Activated CD8-positive, alpha-beta T cell treated with anti-CD3 and anti-CD28 coated beads, Interleukin-2, amount 10 ng/mL, durations not matched to agents 7 days and 5 days (primary cell): ENCODE data around the gene GHITM. TPM values are rescaled to one million over a fixed set of nuclear protein-coding genes. Genes with fewer than 3 reads are reported as not detected.
"Not testable (repeated sequence)": the region's sequence is repeated elsewhere in the genome, so short reads cannot be mapped to it uniquely, and the experiment has no call there.

Experiments
- ATAC-seq: fragments of 150-1000 bp; cut with Tn5 transposase; one replicate; pipeline ENCODE4 v1.10.0; 2021; ENCODE audit warnings: moderate library complexity
- CTCF ChIA-PET: fragments of 350-600 bp; sonication (Branson Sonifier 250); formaldehyde crosslinking; loops from one replicate; lab custom pipeline; 2021; ENCODE audit warnings: antibody characterized with exemption; lab: Charles Lee
- POLR2A ChIA-PET: fragments of 350-600 bp; sonication (Branson Sonifier 250); formaldehyde crosslinking; loops from one replicate; lab custom pipeline; 2021; ENCODE audit warnings: antibody characterized with exemption; lab: Charles Lee
- DNase-seq: peaks from one replicate; pipeline ENCODE4 v3.0.0-alpha.2; 2020
- H3K27ac Mint-ChIP-seq: one replicate; pipeline ENCODE4 v1.8.0; 2021; ENCODE audit warnings: mild to moderate bottlenecking, mixed read lengths
- H3K27me3 Mint-ChIP-seq: one replicate; pipeline ENCODE4 v1.8.0; 2021; ENCODE audit warnings: low read depth, mixed read lengths
- H3K36me3 Mint-ChIP-seq: one replicate; pipeline ENCODE4 v1.8.0; 2021; ENCODE audit warnings: low read depth, mixed read lengths
- H3K4me1 Mint-ChIP-seq: one replicate; pipeline ENCODE4 v1.8.0; 2021; ENCODE audit warnings: low read depth, mixed read lengths
- H3K4me3 Mint-ChIP-seq: one replicate; pipeline ENCODE4 v1.8.0; 2021; ENCODE audit warnings: mild to moderate bottlenecking, mixed read lengths
- H3K9me3 Mint-ChIP-seq: one replicate; pipeline ENCODE4 v1.8.0; 2022; ENCODE audit warnings: mixed read lengths; ENCODE audit not compliant: insufficient read depth
- total RNA-seq, 2 experiments: library from RNA; stranded (reverse); gene quantifications; one replicate each; pipeline ENCODE4 v1.2.3, GENCODE V29; 2021

The GHITM gene
- total RNA-seq, 2 experiments from 2014 or later = 123 to 133 TPM

DNA sequence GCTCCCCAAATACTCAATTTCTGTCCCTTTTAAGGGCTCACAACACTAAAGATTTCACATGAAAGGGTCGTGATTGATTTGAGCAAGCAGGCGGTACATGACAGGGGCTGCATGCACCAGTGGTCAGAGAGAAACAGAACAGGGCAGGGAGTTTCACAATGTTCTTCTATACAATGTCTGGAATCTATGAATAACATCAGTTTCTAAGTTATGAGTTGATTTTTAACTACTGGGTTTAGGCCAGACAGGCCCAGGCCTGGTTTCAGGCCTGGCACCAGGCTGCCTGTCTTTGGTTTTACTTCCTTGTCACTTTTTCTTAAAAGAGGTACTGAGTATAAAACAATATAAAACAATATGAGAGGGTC lies 28.0 kb downstream of the GHITM start:
- not testable (repeated sequence) for DNase-seq, H3K4me1 Mint-ChIP-seq, ATAC-seq, H3K36me3 Mint-ChIP-seq, H3K9me3 Mint-ChIP-seq, H3K27ac Mint-ChIP-seq, H3K4me3 Mint-ChIP-seq
- CTCF ChIA-PET = interaction anchor here (0.9 kb wide), 1 partner anchor 38 kb away, joined by 3 read pairs; no protein-coding TSS in a partner anchor
- POLR2A ChIA-PET = interaction anchor here (1.2 kb wide), 1 partner anchor 11 kb away, joined by 3 read pairs; no protein-coding TSS in a partner anchor
- H3K27me3 Mint-ChIP-seq = peaks cover 14% of the 10 kb centered on the region

DNA sequence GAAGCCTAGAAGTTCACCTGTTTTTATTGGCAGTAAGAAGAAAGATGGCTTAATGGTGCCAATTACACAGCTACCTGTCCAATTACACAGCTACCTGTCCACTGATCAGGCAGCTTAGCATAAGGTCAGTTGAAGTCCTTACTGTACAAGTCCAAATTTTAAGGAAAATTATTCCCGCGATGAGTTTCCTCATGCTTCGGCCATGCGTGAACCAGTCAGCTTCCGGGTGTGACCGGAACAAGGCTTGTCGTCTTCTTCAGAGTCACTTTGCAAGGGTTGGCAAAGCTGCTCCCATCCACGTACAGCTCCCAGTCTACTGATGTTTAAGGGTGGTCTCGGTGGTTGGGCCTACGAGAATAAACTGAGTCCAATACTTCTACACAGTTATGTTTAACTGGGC lies 29.1 kb downstream of the GHITM start:
- H3K9me3 Mint-ChIP-seq, ATAC-seq, H3K27ac Mint-ChIP-seq, DNase-seq, H3K4me3 Mint-ChIP-seq, H3K4me1 Mint-ChIP-seq, H3K36me3 Mint-ChIP-seq, POLR2A ChIA-PET: not testable (repeated sequence)
- peaks cover 14% of the 10 kb centered on the region for H3K27me3 Mint-ChIP-seq
- CTCF ChIA-PET = interaction anchor here (0.9 to 2.1 kb wide), 2 partner anchors 9 to 37 kb away, joined by 3 to 4 read pairs; no protein-coding TSS in a partner anchor

DNA sequence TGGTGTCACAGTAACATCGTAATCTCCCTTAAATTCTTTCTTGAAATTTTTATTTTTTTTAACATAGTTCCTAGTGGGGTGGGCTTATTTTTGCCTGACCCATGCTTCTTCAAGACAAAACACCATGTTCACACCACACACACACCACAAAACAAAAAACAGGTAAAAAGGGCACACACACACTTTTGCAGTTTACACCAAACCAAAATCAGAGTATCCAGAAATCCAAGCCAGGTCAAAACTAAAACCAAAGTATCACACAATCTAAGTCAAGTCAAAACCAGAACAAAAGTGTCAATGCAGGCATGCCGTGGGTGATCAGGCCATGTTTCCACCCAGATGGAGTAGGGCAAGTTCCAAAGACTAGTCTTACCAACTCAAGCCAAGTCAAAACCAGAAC lies 31.9 kb downstream of the GHITM start:
- POLR2A ChIA-PET, H3K4me3 Mint-ChIP-seq, H3K27ac Mint-ChIP-seq, H3K9me3 Mint-ChIP-seq, H3K36me3 Mint-ChIP-seq, H3K4me1 Mint-ChIP-seq, H3K27me3 Mint-ChIP-seq, CTCF ChIA-PET, ATAC-seq: not testable (repeated sequence)
- DNase-seq = peak; percentile 5

DNA sequence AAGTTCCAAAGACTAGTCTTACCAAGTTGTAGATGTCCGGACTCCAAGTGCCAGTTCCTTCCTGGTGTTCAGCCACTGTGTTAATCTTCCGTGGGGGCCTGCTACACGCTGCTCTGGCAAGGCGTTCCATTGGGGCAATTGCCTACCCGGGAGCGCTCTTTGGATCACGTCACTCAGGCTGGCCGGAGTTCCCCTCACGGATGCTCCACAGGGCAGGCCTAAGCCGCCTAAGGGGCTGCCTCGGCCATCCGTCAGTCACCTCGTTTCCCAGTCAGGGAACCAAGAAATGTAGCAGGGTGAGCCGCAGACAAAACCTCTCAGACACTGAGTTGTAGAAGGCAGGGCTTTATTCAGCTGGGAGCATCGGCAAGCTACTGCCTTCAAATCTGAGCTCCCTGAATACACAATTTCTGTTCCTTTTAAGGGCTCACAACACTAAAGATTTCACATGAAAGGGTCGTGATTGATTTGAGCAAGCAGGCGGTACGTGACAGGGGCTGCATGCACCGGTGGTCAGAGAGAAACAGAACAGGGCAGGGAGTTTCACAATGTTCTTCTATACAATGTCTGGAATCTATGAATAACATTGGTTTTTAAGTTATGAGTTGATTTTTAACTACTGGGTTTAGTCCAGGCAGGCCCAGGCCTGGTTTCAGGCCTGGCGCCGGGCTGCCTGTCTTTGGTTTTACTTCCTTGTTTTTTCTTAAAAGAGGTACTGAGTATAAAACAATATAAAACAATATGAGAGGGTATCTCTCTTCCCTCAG lies 32.6 kb downstream of the GHITM start:
- H3K36me3 Mint-ChIP-seq, H3K4me1 Mint-ChIP-seq, CTCF ChIA-PET, H3K9me3 Mint-ChIP-seq, H3K27ac Mint-ChIP-seq, H3K27me3 Mint-ChIP-seq, H3K4me3 Mint-ChIP-seq, POLR2A ChIA-PET, ATAC-seq: not testable (repeated sequence)
- DNase-seq = peak; percentile 15

DNA sequence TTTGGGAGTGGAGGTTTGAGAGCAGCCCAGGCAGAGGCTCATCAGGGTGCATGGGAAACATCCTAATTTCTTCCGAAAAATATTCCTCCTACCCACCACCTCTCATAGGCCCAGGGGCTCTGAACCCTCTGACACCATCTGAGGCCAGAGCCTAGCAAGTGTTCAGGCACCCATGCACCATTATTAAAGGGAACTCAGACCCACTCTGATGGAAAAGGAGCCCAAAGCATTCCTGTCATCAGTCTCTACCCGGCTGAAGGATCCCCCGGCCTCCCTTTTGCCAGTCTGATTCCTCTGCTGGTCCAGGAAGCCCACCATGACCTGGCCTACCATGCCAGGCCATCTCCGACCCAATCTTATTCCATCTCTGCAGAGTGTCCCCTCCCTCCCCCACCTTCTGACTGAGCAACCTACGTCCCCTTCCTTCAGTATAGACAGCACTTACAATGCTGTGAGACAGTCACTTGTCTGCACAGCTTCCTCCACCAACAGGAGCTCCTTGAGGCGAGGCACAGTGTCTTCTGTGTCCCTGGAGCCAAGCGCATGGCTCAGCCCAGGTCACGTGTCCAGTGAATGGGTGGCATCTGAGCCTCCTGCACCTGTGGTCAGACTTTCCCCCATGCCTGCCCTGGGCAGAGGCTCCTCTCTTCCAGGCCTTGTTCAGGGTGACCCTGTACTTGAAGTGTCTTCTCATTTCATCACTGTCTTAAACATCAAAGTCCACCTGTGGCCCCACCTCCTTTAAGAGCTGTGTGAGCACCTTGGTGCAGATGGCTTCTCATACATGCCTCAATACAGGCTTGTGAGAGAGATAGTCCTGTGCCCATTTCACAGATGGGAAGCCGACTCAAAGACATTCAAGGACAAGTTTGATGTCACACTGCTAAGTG lies 33.4 kb downstream of the GHITM start:
- H3K36me3 Mint-ChIP-seq = no peaks in the 10 kb centered on the region
- peaks cover 2% of the 10 kb centered on the region for H3K4me1 Mint-ChIP-seq
- ATAC-seq (no peak), DNase-seq (peak; percentile 6)
- H3K9me3 Mint-ChIP-seq = no peaks in the 10 kb centered on the region
- no peak overlapping the region for H3K4me3 Mint-ChIP-seq
- H3K27me3 Mint-ChIP-seq = peaks cover 2% of the 10 kb centered on the region
- ChIA-PET CTCF (interaction anchor here (2.2 kb wide), 1 partner anchor 25 kb away, joined by 6 read pairs; no protein-coding TSS in a partner anchor), POLR2A (no interaction called here)
- H3K27ac Mint-ChIP-seq = no peak overlapping the region

DNA sequence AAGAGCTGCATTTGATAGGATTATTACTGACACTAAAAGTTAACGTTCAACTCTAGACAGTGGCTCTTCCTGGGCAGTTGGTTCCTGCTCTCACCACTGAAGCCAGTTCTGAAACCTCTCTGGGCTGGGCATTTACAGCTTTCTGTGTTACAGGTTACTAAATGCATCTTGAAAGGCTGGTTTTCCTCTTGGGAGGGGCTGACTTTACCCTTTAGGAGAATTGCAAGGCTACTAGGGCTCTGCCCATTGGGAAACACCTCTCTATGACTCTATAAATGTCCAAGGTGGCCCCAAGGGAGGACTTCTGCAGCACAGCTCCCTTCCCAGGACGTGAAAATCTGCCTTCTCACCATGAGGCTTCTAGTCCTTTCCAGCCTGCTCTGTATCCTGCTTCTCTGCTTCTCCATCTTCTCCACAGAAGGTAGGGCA lies 34.2 kb downstream of the GHITM start, which contains the start of gene GPR15LG:
Gene GPR15LG, plus strand, starts transcription at position 301 of the 429 bp plus-strand sequence. Its CDS starts 51 bp downstream, at position 352.
- no peaks in the 10 kb centered on the region for H3K9me3 Mint-ChIP-seq
- POLR2A ChIA-PET = no interaction called here
- no peak within 1 kb of the TSS for H3K27ac Mint-ChIP-seq
- CTCF ChIA-PET = interaction anchor here (2.2 kb wide), 1 partner anchor 26 kb away, joined by 6 read pairs; no protein-coding TSS in a partner anchor
- no peak for DNase-seq
- no peak for ATAC-seq
- peaks cover 2% of the 10 kb centered on the region for H3K27me3 Mint-ChIP-seq
- peaks cover 2% of the 10 kb centered on the region for H3K4me1 Mint-ChIP-seq
- no peak within 1 kb of the TSS for H3K4me3 Mint-ChIP-seq
- no peaks in the 10 kb centered on the region for H3K36me3 Mint-ChIP-seq

DNA sequence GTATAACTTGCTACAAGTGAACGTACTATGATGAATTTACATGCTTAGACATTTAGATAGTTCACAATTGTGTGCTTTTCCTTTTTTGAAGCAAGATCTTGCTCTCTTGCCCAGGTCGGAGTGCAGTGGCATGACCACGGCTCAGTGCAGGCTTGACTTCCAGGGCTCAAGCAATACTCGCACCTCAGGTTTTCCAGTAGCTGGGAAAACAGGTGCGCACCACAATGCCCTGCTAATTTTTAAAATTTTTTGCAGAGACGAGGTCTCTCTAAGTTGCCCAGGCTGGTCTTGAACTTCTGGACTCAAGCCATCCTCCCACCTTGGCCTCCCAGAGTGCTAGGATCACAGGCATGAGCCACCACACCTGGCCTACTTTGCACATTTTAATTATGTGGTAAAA lies 36.1 kb downstream of the GHITM start:
- ATAC-seq (no peak), DNase-seq (no peak)
- Mint-ChIP-seq H3K36me3 (no peaks in the 10 kb centered on the region), H3K27me3 (peaks cover 2% of the 10 kb centered on the region), H3K9me3 (no peaks in the 10 kb centered on the region), H3K27ac (no peak overlapping the region), H3K4me1 (peaks cover 2% of the 10 kb centered on the region), H3K4me3 (no peak overlapping the region)
- ChIA-PET CTCF (interaction anchor here (2.7 kb wide), 1 partner anchor 27 kb away, joined by 17 read pairs; no protein-coding TSS in a partner anchor), POLR2A (no interaction called here)

DNA sequence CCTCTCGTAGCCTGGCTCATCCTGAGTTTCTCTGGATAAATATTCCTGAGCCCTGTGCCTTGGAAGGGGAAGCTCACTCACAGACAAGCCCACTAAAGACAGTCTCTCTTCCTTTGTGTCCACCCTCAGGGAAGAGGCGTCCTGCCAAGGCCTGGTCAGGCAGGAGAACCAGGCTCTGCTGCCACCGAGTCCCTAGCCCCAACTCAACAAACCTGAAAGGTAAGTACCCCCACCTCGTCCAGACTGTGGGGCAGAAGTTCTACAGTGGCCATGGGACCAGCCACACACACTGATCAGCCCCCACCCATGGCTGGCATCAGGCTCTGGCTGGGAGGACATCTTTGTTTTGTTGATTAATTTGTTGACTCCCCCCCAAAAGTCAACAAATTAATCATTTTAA lies 37.0 kb downstream of the GHITM start:
- Mint-ChIP-seq H3K9me3 (no peaks in the 10 kb centered on the region), H3K4me1 (peaks cover 2% of the 10 kb centered on the region), H3K27me3 (no peaks in the 10 kb centered on the region), H3K4me3 (no peak overlapping the region), H3K36me3 (no peaks in the 10 kb centered on the region), H3K27ac (peak overlapping the region; percentile 81)
- DNase-seq (no peak), ATAC-seq (no peak)
- POLR2A ChIA-PET = interaction anchor here (1.1 kb wide), 1 partner anchor 12 kb away, joined by 3 read pairs; no protein-coding TSS in a partner anchor
- CTCF ChIA-PET = interaction anchor here (1.6 to 2.7 kb wide), 4 partner anchors 16 to 38 kb away, joined by 6 to 17 read pairs (median 8); no protein-coding TSS in a partner anchor

DNA sequence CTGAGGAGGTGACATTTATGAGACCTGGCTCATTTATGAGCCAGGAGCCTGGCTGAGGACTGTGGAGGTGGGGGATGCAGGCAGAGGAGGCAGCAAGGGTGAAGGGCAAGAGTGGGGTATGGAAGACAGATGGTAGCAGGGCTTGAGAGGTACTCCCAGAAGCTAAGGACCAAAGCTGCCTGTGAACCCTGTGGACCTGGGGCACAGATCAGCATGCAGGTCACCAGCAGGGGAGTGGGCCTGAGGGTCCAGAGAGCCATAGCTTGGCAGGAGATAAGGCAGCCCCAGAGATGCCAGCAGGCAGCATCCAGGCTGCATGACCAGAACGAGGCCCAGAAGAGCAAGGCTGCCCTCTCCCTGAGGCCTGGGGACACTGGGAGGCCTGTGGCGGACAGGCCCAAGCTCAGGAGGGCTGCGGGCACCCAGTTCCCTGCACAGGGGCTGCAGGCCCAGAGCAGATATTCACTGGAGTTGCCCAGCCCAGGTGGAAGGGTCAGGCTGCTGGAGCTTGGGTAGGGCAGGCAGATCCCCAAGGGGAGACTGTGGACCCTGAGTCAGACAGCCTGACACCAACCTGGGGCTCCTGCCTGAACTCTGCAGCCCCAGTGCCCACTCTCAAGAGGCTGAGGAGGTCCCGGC lies 37.6 kb downstream of the GHITM start:
- Mint-ChIP-seq H3K4me1 (peaks cover 2% of the 10 kb centered on the region), H3K27ac (peak overlapping the region; percentile 81), H3K4me3 (no peak overlapping the region), H3K9me3 (no peaks in the 10 kb centered on the region), H3K36me3 (no peaks in the 10 kb centered on the region), H3K27me3 (no peaks in the 10 kb centered on the region)
- ATAC-seq (peak; percentile 34), DNase-seq (no peak)
- CTCF ChIA-PET = interaction anchor here (0.7 to 2.7 kb wide), 8 partner anchors 11 to 41 kb away, joined by 3 to 17 read pairs (median 7); partner anchors contain the start of gene GHITM
- POLR2A ChIA-PET = interaction anchor here (0.7 to 1.3 kb wide), 8 partner anchors 10 to 38 kb away, joined by 3 to 4 read pairs (median 3); partner anchors contain the start of gene GHITM

DNA sequence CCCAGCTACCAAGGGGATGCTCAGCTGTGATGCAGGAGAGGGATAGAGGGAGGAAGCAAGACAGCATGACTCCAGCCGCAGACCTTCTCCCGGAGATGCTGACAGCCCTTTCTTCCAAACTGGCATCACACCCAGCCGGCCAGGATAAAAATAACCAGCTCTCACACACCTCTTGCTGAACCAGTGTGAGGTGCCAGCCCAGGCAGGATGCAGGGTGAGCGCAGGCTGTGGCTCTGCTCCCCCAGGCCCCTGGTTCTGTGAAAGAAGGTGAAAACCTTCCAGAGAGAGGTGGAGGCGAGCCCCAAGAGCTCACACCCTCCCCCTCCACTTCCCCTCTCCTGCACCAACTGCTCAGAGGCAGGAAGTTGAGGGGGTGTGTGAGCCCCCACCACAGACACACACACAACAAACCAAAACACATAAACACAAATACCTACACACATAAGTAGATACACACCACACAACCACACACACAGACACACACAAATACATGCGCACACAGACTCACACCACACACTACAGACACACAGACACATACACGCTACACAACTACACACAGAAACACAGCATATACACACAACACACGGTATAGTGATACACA lies 38.3 kb downstream of the GHITM start:
- Mint-ChIP-seq H3K4me3 (peak overlapping the region; percentile 16), H3K27me3 (no peaks in the 10 kb centered on the region), H3K27ac (no peak overlapping the region), H3K36me3 (no peaks in the 10 kb centered on the region), H3K4me1 (peaks cover 2% of the 10 kb centered on the region), H3K9me3 (no peaks in the 10 kb centered on the region)
- ATAC-seq = peak; percentile 93
- peak; percentile 82 for DNase-seq
- ChIA-PET POLR2A (interaction anchor here (0.7 to 1.3 kb wide), 9 partner anchors 10 to 38 kb away, joined by 3 to 4 read pairs (median 3); partner anchors contain the start of gene GHITM), CTCF (interaction anchor here (0.7 to 2.7 kb wide), 8 partner anchors 11 to 42 kb away, joined by 3 to 17 read pairs (median 7); partner anchors contain the start of gene GHITM)
